IgD-negative memory B cell (primary cell): ENCODE measurements around the gene TRMT44. TPM values are rescaled to one million over a fixed set of nuclear protein-coding genes. Genes with fewer than 3 reads are reported as not detected.

Experiments
- H3K27ac Mint-ChIP-seq, 3 donors: one replicate each; pipeline ENCODE4 v1.8.0; 2020 to 2022; ENCODE audit warnings: mild to moderate bottlenecking in 3 of 3, mixed read lengths in 3 of 3, moderate library complexity in 1 of 3
- H3K27me3 Mint-ChIP-seq: one replicate; pipeline ENCODE4 v1.8.0; 2021; ENCODE audit warnings: mixed read lengths
- H3K36me3 Mint-ChIP-seq: one replicate; pipeline ENCODE4 v1.8.0; 2020; ENCODE audit warnings: mild to moderate bottlenecking, mixed read lengths
- H3K4me1 Mint-ChIP-seq, 3 donors: one replicate each; pipeline ENCODE4 v1.8.0; 2020 to 2022; ENCODE audit warnings: mixed read lengths in 3 of 3, mild to moderate bottlenecking in 1 of 3
- H3K4me3 Mint-ChIP-seq, 4 donors: one replicate each; pipeline ENCODE4 v1.8.0; 2020 to 2022; ENCODE audit warnings: mild to moderate bottlenecking in 4 of 4, mixed read lengths in 4 of 4, moderate library complexity in 3 of 4
- H3K9me3 Mint-ChIP-seq, 3 donors: one replicate each; pipeline ENCODE4 v1.8.0; 2020 to 2021; ENCODE audit warnings: mixed read lengths in 3 of 3, mild to moderate bottlenecking in 1 of 3
- polyA plus RNA-seq: library from polyadenylated mRNA; unstranded; fragments of 300-500 nt; fragmentation: Illumina TruSeq; gene quantifications from one replicate; pipeline ENCODE4 v1.2.3, GENCODE V29; 2021

Gene TRMT44
- polyA plus RNA-seq, 1 donor from 2014 or later: 18.0 TPM

- Mint-ChIP-seq H3K27me3 (no peaks in the 10 kb centered on the region), H3K36me3 (peaks cover 8% of the 10 kb centered on the region), H3K4me1 (peaks cover 0 to 2% (median 1%) of the 10 kb centered on the region in 3 donors), H3K4me3 (no peak overlapping the region), H3K27ac (no peak overlapping the region), H3K9me3 (no peaks in the 10 kb centered on the region)
These were observed 23.2 kb downstream of the TRMT44 start for GRCh38 chr4:8463811-8464210.

DNA sequence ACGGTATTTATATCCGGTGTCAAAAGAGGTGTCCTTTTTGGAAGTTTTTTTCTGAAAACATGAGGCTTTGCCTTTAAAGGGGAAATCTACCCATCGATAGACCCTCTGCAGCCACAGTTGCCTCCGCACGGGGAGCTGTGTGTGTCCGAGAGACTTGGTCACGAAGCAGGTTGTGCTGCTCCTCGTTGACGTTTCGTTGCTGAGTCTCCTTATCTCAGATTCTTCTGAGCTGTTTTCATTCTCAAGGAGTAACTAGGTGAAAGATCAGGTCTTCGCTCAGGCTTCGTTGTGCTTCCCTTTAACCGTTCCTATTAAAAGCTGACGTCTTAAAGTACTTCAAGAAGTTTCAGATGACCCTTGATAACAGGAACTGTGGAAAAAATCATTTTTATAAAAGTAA is 23.8 kb downstream of the TRMT44 start:
- no peaks in the 10 kb centered on the region for H3K9me3 Mint-ChIP-seq
- no peak overlapping the region for H3K27ac Mint-ChIP-seq
- peaks cover 0 to 2% (median 1%) of the 10 kb centered on the region in 3 donors for H3K4me1 Mint-ChIP-seq

DNA sequence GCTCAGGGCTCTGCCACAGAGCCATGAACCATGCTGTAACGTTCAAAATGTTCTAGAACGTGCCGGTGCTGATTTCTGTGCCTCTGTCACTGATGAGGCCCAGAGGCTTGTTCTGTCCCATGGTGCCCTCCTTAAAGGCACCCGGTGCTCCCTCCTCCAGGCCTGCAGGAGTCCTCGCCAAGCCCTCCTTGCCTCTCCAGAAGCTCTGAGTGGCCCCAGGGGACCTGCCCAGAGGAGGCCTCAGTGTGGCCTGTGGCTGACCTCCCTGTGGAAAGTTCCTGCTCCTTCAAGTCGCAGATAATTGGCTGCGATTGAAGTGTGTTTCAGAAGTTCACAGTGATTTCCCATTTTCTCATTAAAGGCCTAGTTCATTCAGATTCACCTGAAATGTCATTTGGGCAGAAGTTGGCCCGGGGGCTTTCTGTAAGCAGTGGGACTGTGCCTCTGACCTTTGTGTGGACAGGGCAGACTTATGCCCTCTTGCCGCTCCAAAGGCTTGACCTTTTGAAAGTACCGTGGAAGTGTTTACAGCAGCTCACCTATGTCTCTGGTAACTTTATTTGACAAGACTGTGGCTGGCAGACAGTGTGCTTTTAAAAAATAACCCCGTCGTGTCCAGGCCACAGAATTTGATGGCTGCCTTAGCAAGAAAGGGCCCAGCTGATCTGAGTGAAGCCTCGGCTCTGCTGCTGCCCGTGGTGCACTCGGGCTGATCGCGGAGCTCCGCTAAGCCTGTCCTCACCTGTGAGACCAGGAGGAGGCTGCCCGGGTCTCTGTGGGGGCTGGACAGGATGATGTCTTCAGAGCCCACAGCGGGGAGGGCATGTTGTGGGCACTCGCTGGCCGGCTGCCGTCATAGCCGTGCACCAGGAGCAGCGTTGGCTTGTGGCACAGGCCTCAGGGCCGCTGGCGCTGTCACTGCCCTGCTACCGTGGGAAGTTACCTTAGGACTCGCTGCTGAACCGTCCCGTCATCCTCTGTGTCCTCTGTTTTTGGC is 25.3 kb downstream of the TRMT44 start:
- H3K4me3 Mint-ChIP-seq: peak overlapping the region in 1 of 4 donors; percentile 49
- H3K27me3 Mint-ChIP-seq: no peaks in the 10 kb centered on the region
- H3K27ac Mint-ChIP-seq: no peak overlapping the region
- peaks cover 0 to 2% (median 1%) of the 10 kb centered on the region in 3 donors for H3K4me1 Mint-ChIP-seq
- peaks cover 9% of the 10 kb centered on the region for H3K36me3 Mint-ChIP-seq
- no peaks in the 10 kb centered on the region for H3K9me3 Mint-ChIP-seq

More for the DNA sequence above, 23.8 kb downstream of the TRMT44 start:
- H3K36me3 Mint-ChIP-seq: peaks cover 8% of the 10 kb centered on the region
- no peaks in the 10 kb centered on the region for H3K27me3 Mint-ChIP-seq
- H3K4me3 Mint-ChIP-seq: no peak overlapping the region

GRCh38 chr4:8467016-8467415 is 26.4 kb downstream of the TRMT44 start:
- Mint-ChIP-seq H3K27me3 (no peaks in the 10 kb centered on the region), H3K4me3 (no peak overlapping the region), H3K36me3 (peaks cover 9% of the 10 kb centered on the region), H3K9me3 (no peaks in the 10 kb centered on the region), H3K27ac (no peak overlapping the region), H3K4me1 (peaks cover 0 to 2% (median 1%) of the 10 kb centered on the region in 3 donors)

GRCh38 chr4:8468746-8469535 is 28.4 kb downstream of the TRMT44 start:
- Mint-ChIP-seq H3K4me3 (no peak overlapping the region), H3K27me3 (no peaks in the 10 kb centered on the region), H3K9me3 (no peaks in the 10 kb centered on the region), H3K36me3 (peaks cover 8% of the 10 kb centered on the region), H3K27ac (peak overlapping the region in 2 of 3 donors; percentile 32 to 62), H3K4me1 (peaks cover 0 to 2% (median 0%) of the 10 kb centered on the region in 3 donors)

DNA sequence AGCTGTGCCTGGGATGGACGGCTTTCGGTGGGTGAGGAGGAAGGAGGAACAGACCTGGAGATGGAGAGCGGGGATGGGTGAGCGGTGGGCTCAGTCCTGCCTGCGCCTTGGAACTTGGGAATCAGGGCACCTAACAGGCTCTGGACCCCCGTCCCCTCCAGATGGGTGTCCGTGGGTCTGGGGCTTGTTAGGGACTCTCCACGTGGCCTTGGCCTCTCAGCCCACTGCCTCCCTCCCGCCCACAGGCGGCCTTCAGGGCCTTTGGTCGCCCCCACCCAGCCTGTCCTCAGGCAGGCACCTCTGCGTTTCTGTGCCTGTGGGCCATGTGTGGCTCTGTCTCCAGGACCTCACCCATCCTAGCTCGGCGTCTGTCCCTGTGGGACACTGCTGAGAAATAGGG is 29.0 kb downstream of the TRMT44 start:
- peak overlapping the region in 1 of 3 donors; percentile 62 for H3K27ac Mint-ChIP-seq
- H3K27me3 Mint-ChIP-seq: no peaks in the 10 kb centered on the region
- no peak overlapping the region for H3K4me3 Mint-ChIP-seq
- peaks cover 0 to 2% (median 0%) of the 10 kb centered on the region in 3 donors for H3K4me1 Mint-ChIP-seq
- H3K9me3 Mint-ChIP-seq: no peaks in the 10 kb centered on the region
- H3K36me3 Mint-ChIP-seq: peaks cover 7% of the 10 kb centered on the region

GRCh38 chr4:8470451-8471024 is 30.0 kb downstream of the TRMT44 start:
- Mint-ChIP-seq H3K27me3 (no peaks in the 10 kb centered on the region), H3K9me3 (no peaks in the 10 kb centered on the region), H3K4me3 (no peak overlapping the region), H3K36me3 (peaks cover 4% of the 10 kb centered on the region), H3K27ac (no peak overlapping the region), H3K4me1 (peaks cover 0 to 2% (median 0%) of the 10 kb centered on the region in 3 donors)

GRCh38 chr4:8471211-8471875 is 30.8 kb downstream of the TRMT44 start:
- Mint-ChIP-seq H3K4me3 (no peak overlapping the region), H3K27ac (no peak overlapping the region), H3K9me3 (no peaks in the 10 kb centered on the region), H3K4me1 (peaks cover 0 to 2% (median 0%) of the 10 kb centered on the region in 3 donors), H3K27me3 (no peaks in the 10 kb centered on the region), H3K36me3 (peaks cover 1% of the 10 kb centered on the region)

GRCh38 chr4:8472158-8472688 is 31.6 kb downstream of the TRMT44 start:
- Mint-ChIP-seq H3K9me3 (no peaks in the 10 kb centered on the region), H3K36me3 (peaks cover 1% of the 10 kb centered on the region), H3K4me1 (peaks cover 0 to 2% (median 0%) of the 10 kb centered on the region in 3 donors), H3K4me3 (no peak overlapping the region), H3K27ac (no peak overlapping the region), H3K27me3 (no peaks in the 10 kb centered on the region)

GRCh38 chr4:8472689-8473197 is 32.2 kb downstream of the TRMT44 start:
- peaks cover 1% of the 10 kb centered on the region for H3K36me3 Mint-ChIP-seq
- no peaks in the 10 kb centered on the region for H3K27me3 Mint-ChIP-seq
- peaks cover 0 to 2% (median 0%) of the 10 kb centered on the region in 3 donors for H3K4me1 Mint-ChIP-seq
- no peak overlapping the region for H3K4me3 Mint-ChIP-seq
- H3K27ac Mint-ChIP-seq: no peak overlapping the region
- H3K9me3 Mint-ChIP-seq: no peaks in the 10 kb centered on the region

- peak overlapping the region in 1 of 3 donors; percentile 47 for H3K27ac Mint-ChIP-seq
- H3K36me3 Mint-ChIP-seq: peaks cover 1% of the 10 kb centered on the region
- H3K4me3 Mint-ChIP-seq: no peak overlapping the region
- H3K27me3 Mint-ChIP-seq: no peaks in the 10 kb centered on the region
- H3K4me1 Mint-ChIP-seq: peaks cover 0 to 2% (median 0%) of the 10 kb centered on the region in 3 donors
- no peaks in the 10 kb centered on the region for H3K9me3 Mint-ChIP-seq
These were observed 32.8 kb downstream of the TRMT44 start for GRCh38 chr4:8473198-8473919.

- Mint-ChIP-seq H3K27ac (peak overlapping the region in 1 of 3 donors; percentile 69), H3K4me3 (peak overlapping the region in 1 of 4 donors; percentile 17), H3K36me3 (peaks cover 1% of the 10 kb centered on the region), H3K4me1 (no peaks in the 10 kb centered on the region), H3K9me3 (no peaks in the 10 kb centered on the region), H3K27me3 (no peaks in the 10 kb centered on the region)
These were observed 33.5 kb downstream of the TRMT44 start for GRCh38 chr4:8473920-8474590.

GRCh38 chr4:8474856-8475255 is 34.3 kb downstream of the TRMT44 start:
- Mint-ChIP-seq H3K9me3 (no peaks in the 10 kb centered on the region), H3K27me3 (no peaks in the 10 kb centered on the region), H3K27ac (no peak overlapping the region), H3K4me3 (no peak overlapping the region), H3K4me1 (no peaks in the 10 kb centered on the region), H3K36me3 (peaks cover 1% of the 10 kb centered on the region)
